WTC11 (cell line): Measurements from ENCODE around the gene DBI. TPM values are rescaled to one million over a fixed set of nuclear protein-coding genes. Genes with fewer than 3 reads are reported as not detected.

Experiments used
- ATAC-seq: fragments of 200-7000 bp; cut with Tn5 transposase; 2 replicates; pipeline ENCODE4 v1.10.0; 2021; ENCODE audit warnings: mild to moderate bottlenecking, moderate library complexity
- CTCF ChIA-PET: fragments of 300-600 bp; sonication (Branson Sonifier 250); formaldehyde crosslinking; loops from one replicate; lab custom pipeline; 2021; ENCODE audit warnings: antibody characterized with exemption; lab: Charles Lee
- POLR2A ChIA-PET: fragments of 350-600 bp; sonication (Branson Sonifier 250); formaldehyde crosslinking; loops from one replicate; lab custom pipeline; 2021; ENCODE audit warnings: antibody characterized with exemption; lab: Charles Lee
- DNase-seq: peaks from one replicate; pipeline ENCODE4 v3.0.0; 2021; ENCODE audit warnings: low spot score
- H3K27ac Mint-ChIP-seq: 2 replicates; pipeline ENCODE4 v1.8.0; 2021; ENCODE audit warnings: mixed read lengths
- H3K27me3 Mint-ChIP-seq: 2 replicates; pipeline ENCODE4 v1.8.0; 2021; ENCODE audit warnings: low read depth, mild to moderate bottlenecking, moderate library complexity, mixed read lengths
- H3K36me3 Mint-ChIP-seq: 2 replicates; pipeline ENCODE4 v1.8.0; 2021; ENCODE audit warnings: mixed read lengths
- H3K4me1 Mint-ChIP-seq: 2 replicates; pipeline ENCODE4 v1.8.0; 2022; ENCODE audit warnings: mixed read lengths
- H3K4me3 Mint-ChIP-seq: 2 replicates; pipeline ENCODE4 v1.8.0; 2021; ENCODE audit warnings: mild to moderate bottlenecking, moderate library complexity, mixed read lengths
- H3K9me3 Mint-ChIP-seq: 2 replicates; pipeline ENCODE4 v1.8.0; 2021; ENCODE audit warnings: mixed read lengths
- AFF4 ChIP-seq: sonication (generic); formaldehyde crosslinking; IDR thresholded peaks from 2 replicates; pipeline ENCODE4 v1.8.1; 2023; ENCODE audit warnings: mild to moderate bottlenecking, missing genetic modification reagents, borderline replicate concordance
- CREB1 ChIP-seq: sonication (generic); formaldehyde crosslinking; IDR thresholded peaks from 2 replicates; pipeline ENCODE4 v1.8.0; 2023; ENCODE audit warnings: mild to moderate bottlenecking, missing genetic modification reagents
- EMX1 ChIP-seq: fragments of 250-450 bp; sonication (Bioruptor Pico); IDR thresholded peaks from 2 replicates; pipeline ENCODE4 v1.8.0; 2021; ENCODE audit warnings: mild to moderate bottlenecking
- ESRRA ChIP-seq: sonication (generic); formaldehyde crosslinking; IDR thresholded peaks from 2 replicates; pipeline ENCODE4 v1.8.1; 2022; ENCODE audit warnings: mild to moderate bottlenecking, missing genetic modification reagents, borderline replicate concordance
- ETV6 ChIP-seq: sonication (generic); formaldehyde crosslinking; IDR thresholded peaks from 2 replicates; pipeline ENCODE4 v1.8.1; 2022; ENCODE audit warnings: mild to moderate bottlenecking, missing genetic modification reagents
- FOXJ3 ChIP-seq: sonication (generic); formaldehyde crosslinking; IDR thresholded peaks from 2 replicates; pipeline ENCODE4 v1.9.0; 2021; ENCODE audit warnings: missing genetic modification reagents, mild to moderate bottlenecking, borderline replicate concordance
- GABPB1 ChIP-seq: sonication (generic); formaldehyde crosslinking; IDR thresholded peaks from 2 replicates; pipeline ENCODE4 v1.8.1; 2023; ENCODE audit warnings: mild to moderate bottlenecking, missing genetic modification reagents
- HMGXB4 ChIP-seq: sonication (generic); formaldehyde crosslinking; IDR thresholded peaks from 2 replicates; pipeline ENCODE4 v1.8.1; 2023; ENCODE audit warnings: mild to moderate bottlenecking, moderate library complexity, missing genetic modification reagents
- NFATC4 ChIP-seq: fragments of 250-450 bp; sonication (Bioruptor Pico); IDR thresholded peaks from 2 replicates; pipeline ENCODE4 v1.9.0; 2021; ENCODE audit warnings: mild to moderate bottlenecking
- PRDM15 ChIP-seq: sonication (generic); formaldehyde crosslinking; IDR thresholded peaks from 2 replicates; pipeline ENCODE4 v1.8.0; 2022; ENCODE audit warnings: missing genetic modification reagents
- SMAD3 ChIP-seq: sonication (generic); formaldehyde crosslinking; IDR thresholded peaks from 2 replicates; pipeline ENCODE4 v1.8.0; 2022; ENCODE audit warnings: missing genetic modification reagents, mild to moderate bottlenecking, borderline replicate concordance
- TEAD4 ChIP-seq: sonication (generic); formaldehyde crosslinking; IDR thresholded peaks from 2 replicates; pipeline ENCODE4 v1.8.0; 2022; ENCODE audit warnings: mild to moderate bottlenecking, missing genetic modification reagents
- ZNF317 ChIP-seq: sonication (generic); formaldehyde crosslinking; IDR thresholded peaks from 2 replicates; pipeline ENCODE4 v1.8.1; 2023; ENCODE audit warnings: low read depth, mild to moderate bottlenecking, moderate library complexity, missing genetic modification reagents, borderline replicate concordance
- total RNA-seq: library from RNA; stranded (reverse); gene quantifications from 3 replicates; pipeline ENCODE4 v1.2.3, GENCODE V29; 2021
- TF ChIP-seq, protein P1 (sequence below): sonication (generic); formaldehyde crosslinking; IDR thresholded peaks from 2 replicates; pipeline ENCODE4 v1.8.1; 2022; ENCODE audit warnings: low read depth, mild to moderate bottlenecking, moderate library complexity, missing genetic modification reagents, borderline replicate concordance
- TF ChIP-seq, protein P2 (sequence below): fragments of 250-450 bp; sonication (Bioruptor Pico); IDR thresholded peaks from 2 replicates; pipeline ENCODE4 v1.9.0; 2021; ENCODE audit warnings: moderate library complexity, mild to moderate bottlenecking, inconsistent platforms, borderline replicate concordance
- TF ChIP-seq, protein P3 (sequence below): sonication (generic); formaldehyde crosslinking; conservative IDR thresholded peaks from 2 replicates; pipeline ENCODE4 v1.8.1; 2023; ENCODE audit warnings: mild to moderate bottlenecking, low read depth, missing genetic modification reagents, moderate library complexity

Gene DBI
- total RNA-seq, 1 experiment from 2014 or later: 158 TPM

DNA sequence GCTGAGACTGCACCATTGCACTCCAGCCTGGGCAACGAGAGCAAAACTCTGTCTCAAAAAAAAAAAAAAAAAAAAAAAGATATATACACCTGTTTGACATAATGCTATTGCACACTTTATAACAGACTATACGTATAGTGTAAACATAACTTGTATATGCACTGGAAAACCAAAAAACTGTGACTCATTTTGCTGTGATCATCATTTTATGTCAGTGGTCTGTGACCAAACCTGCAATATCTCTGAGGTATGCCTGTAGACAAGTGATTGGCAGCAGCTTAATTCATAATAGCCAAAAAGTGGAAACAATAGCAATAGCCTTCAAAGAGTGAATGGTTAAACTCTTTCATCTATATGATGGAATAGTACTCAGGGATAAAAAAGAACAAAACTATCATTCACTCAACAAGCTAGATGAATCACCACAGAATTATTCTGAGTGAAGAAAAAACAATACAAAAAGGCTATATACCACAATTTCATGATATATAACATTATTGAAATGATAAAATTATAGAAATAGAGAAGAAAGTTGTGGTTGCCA, 6.3 kb upstream of the DBI start:
- TF ChIP-seq ZNF317 (CRISPR knock-in tag): no peak
- TF ChIP-seq TEAD4 (CRISPR knock-in tag): no peak
- TF ChIP-seq SMAD3 (CRISPR knock-in tag): no peak
- TF ChIP-seq PRDM15: no peak
- TF ChIP-seq ESRRA (CRISPR knock-in tag): no peak
- TF ChIP-seq, protein P1, sequence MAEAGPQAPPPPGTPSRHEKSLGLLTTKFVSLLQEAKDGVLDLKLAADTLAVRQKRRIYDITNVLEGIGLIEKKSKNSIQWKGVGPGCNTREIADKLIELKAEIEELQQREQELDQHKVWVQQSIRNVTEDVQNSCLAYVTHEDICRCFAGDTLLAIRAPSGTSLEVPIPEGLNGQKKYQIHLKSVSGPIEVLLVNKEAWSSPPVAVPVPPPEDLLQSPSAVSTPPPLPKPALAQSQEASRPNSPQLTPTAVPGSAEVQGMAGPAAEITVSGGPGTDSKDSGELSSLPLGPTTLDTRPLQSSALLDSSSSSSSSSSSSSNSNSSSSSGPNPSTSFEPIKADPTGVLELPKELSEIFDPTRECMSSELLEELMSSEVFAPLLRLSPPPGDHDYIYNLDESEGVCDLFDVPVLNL (CRISPR knock-in tag): no peak
- no peak for TF ChIP-seq AFF4 (CRISPR knock-in tag)
- no peak for TF ChIP-seq EMX1 (CRISPR knock-in tag)
- TF ChIP-seq NFATC4 (CRISPR knock-in tag): no peak
- TF ChIP-seq GABPB1 (CRISPR knock-in tag): no peak
- no peak for TF ChIP-seq CREB1 (CRISPR knock-in tag)
- TF ChIP-seq ETV6 (CRISPR knock-in tag): no peak
- DNase-seq: no peak
- peaks cover 4% of the 10 kb centered on the region for H3K9me3 Mint-ChIP-seq
- H3K36me3 Mint-ChIP-seq: no peaks in the 10 kb centered on the region
- CTCF ChIA-PET: interaction anchor here (1.4 kb wide), 1 partner anchor 116 kb away, joined by 3 read pairs; no protein-coding TSS in a partner anchor
- H3K27me3 Mint-ChIP-seq: no peaks in the 10 kb centered on the region; the same call in 1 of the 2 replicates
- H3K4me3 Mint-ChIP-seq: no peak overlapping the region
- no peak overlapping the region for H3K27ac Mint-ChIP-seq
- H3K4me1 Mint-ChIP-seq: peaks cover 13% of the 10 kb centered on the region
- POLR2A ChIA-PET: no interaction called here
- no peak for ATAC-seq

- ChIA-PET POLR2A (no interaction called here), CTCF (interaction anchor here (3.3 kb wide), 1 partner anchor 14 kb away, joined by 25 read pairs; no protein-coding TSS in a partner anchor)
- no peaks in the 10 kb centered on the region for H3K27me3 Mint-ChIP-seq
- peaks cover 9% of the 10 kb centered on the region for H3K36me3 Mint-ChIP-seq
- DNase-seq (no peak), ATAC-seq (no peak)
- peaks cover 23% of the 10 kb centered on the region for H3K4me1 Mint-ChIP-seq
- H3K4me3 Mint-ChIP-seq: peak overlapping the region; percentile 99
- no peak overlapping the region for H3K27ac Mint-ChIP-seq
- no peaks in the 10 kb centered on the region for H3K9me3 Mint-ChIP-seq
- TF ChIP-seq GABPB1 (CRISPR knock-in tag): no peak
- TF ChIP-seq, protein P2, sequence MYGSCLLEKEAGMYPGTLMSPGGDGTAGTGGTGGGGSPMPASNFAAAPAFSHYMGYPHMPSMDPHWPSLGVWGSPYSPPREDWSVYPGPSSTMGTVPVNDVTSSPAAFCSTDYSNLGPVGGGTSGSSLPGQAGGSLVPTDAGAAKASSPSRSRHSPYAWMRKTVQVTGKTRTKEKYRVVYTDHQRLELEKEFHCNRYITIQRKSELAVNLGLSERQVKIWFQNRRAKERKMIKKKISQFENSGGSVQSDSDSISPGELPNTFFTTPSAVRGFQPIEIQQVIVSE (CRISPR knock-in tag): no peak
- TF ChIP-seq, protein P3, sequence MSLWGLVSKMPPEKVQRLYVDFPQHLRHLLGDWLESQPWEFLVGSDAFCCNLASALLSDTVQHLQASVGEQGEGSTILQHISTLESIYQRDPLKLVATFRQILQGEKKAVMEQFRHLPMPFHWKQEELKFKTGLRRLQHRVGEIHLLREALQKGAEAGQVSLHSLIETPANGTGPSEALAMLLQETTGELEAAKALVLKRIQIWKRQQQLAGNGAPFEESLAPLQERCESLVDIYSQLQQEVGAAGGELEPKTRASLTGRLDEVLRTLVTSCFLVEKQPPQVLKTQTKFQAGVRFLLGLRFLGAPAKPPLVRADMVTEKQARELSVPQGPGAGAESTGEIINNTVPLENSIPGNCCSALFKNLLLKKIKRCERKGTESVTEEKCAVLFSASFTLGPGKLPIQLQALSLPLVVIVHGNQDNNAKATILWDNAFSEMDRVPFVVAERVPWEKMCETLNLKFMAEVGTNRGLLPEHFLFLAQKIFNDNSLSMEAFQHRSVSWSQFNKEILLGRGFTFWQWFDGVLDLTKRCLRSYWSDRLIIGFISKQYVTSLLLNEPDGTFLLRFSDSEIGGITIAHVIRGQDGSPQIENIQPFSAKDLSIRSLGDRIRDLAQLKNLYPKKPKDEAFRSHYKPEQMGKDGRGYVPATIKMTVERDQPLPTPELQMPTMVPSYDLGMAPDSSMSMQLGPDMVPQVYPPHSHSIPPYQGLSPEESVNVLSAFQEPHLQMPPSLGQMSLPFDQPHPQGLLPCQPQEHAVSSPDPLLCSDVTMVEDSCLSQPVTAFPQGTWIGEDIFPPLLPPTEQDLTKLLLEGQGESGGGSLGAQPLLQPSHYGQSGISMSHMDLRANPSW (CRISPR knock-in tag): no peak
- no peak for TF ChIP-seq HMGXB4
- TF ChIP-seq FOXJ3 (CRISPR knock-in tag): no peak
- no peak for TF ChIP-seq AFF4 (CRISPR knock-in tag)
Observed at GRCh38 chr2:119364798-119365197, 2.0 kb upstream of the DBI start.
